Caco-2 (cell line): ENCODE measurements around the gene TNFRSF25. TPM values are rescaled to one million over a fixed set of nuclear protein-coding genes. Genes with fewer than 3 reads are reported as not detected.

Experiments used
- BruUV-seq: library from RNA; stranded (reverse); fragments of 400-500 nt; replicated peaks from 2 replicates; lab custom pipeline; 2021; lab: Mats Ljungman, UMichigan
- CTCF ChIA-PET: fragments of 300-600 bp; sonication (Branson Sonifier 250); formaldehyde crosslinking; loops from one replicate; lab custom pipeline; 2022; ENCODE audit warnings: antibody characterized with exemption; lab: Charles Lee
- POLR2A ChIA-PET: fragments of 300-600 bp; sonication (Branson Sonifier 250); formaldehyde crosslinking; loops from one replicate; lab custom pipeline; 2022; ENCODE audit warnings: antibody characterized with exemption; lab: Charles Lee
- DNase-seq, 2 experiments: peaks; one replicate each; pipeline versions ENCODE4 v3.0.0 to v3.0.0-alpha.2; 2020 to 2022
- H3K27me3 ChIP-seq: replicated peaks from 2 replicates; pipeline ENCODE4 v1.6.0; 2011; ENCODE audit warnings: low read length; ENCODE audit not compliant: control insufficient read depth, insufficient read depth
- H3K36me3 ChIP-seq: 2 replicates; pipeline ENCODE4 v1.5.1; 2011; ENCODE audit warnings: low read length; ENCODE audit not compliant: control insufficient read depth, insufficient read depth
- H3K4me1 ChIP-seq: fragments of 250-450 bp; sonication (Bioruptor Pico); 2 replicates; pipeline ENCODE4 v1.5.1; 2020; ENCODE audit warnings: mild to moderate bottlenecking
- H3K4me3 ChIP-seq: 2 replicates; pipeline ENCODE4 v1.5.1; 2011; ENCODE audit warnings: low read depth, mild to moderate bottlenecking, control low read depth, low read length
- H3K9me3 ChIP-seq: fragments of 250-450 bp; sonication (Bioruptor Pico); 2 replicates; pipeline ENCODE4 v1.5.1; 2020; ENCODE audit warnings: mild to moderate bottlenecking, moderate library complexity
- H3K27ac Mint-ChIP-seq: one replicate; pipeline ENCODE4 v1.8.0; 2022; ENCODE audit warnings: mixed read lengths; ENCODE audit not compliant: unreplicated experiment
- H3K27me3 Mint-ChIP-seq: one replicate; pipeline ENCODE4 v1.8.0; 2022; ENCODE audit warnings: mixed read lengths; ENCODE audit not compliant: insufficient read depth, unreplicated experiment
- H3K36me3 Mint-ChIP-seq: one replicate; pipeline ENCODE4 v1.8.0; 2022; ENCODE audit warnings: mild to moderate bottlenecking, mixed read lengths; ENCODE audit not compliant: insufficient read depth, unreplicated experiment
- H3K4me1 Mint-ChIP-seq: one replicate; pipeline ENCODE4 v1.8.0; 2022; ENCODE audit warnings: low read depth, mixed read lengths; ENCODE audit not compliant: unreplicated experiment
- H3K4me3 Mint-ChIP-seq: one replicate; pipeline ENCODE4 v1.8.0; 2022; ENCODE audit warnings: mild to moderate bottlenecking, moderate library complexity, mixed read lengths; ENCODE audit not compliant: unreplicated experiment
- H3K9me3 Mint-ChIP-seq: one replicate; pipeline ENCODE4 v1.8.0; 2022; ENCODE audit warnings: mixed read lengths; ENCODE audit not compliant: unreplicated experiment
- intact Hi-C: fragments of 100-400 bp; cut with micrococcal nuclease; formaldehyde crosslinking; loops from one replicate; pipeline ENCODE4 v1.10.0; 2022; ENCODE audit not compliant: unreplicated experiment
- total RNA-seq: library from RNA; stranded (reverse); gene quantifications from 2 replicates; pipeline ENCODE4 v1.2.3, GENCODE V29; 2022
- TF ChIP-seq, protein P1 (sequence below), 2 experiments: fragments of 200-600 bp in 1 of 2; IDR thresholded peaks; 1 replicate in 1 of 2; 2 replicates in 1 of 2; pipeline versions ENCODE4 v1.5.1 to v1.8.0; 2011 to 2022; ENCODE audit warnings: antibody characterized with exemption in 1 of 2, control low read depth in 1 of 2, inconsistent platforms in 1 of 2, low read depth in 1 of 2, low read length in 1 of 2, mild to moderate bottlenecking in 1 of 2, moderate library complexity in 1 of 2; ENCODE audit not compliant: insufficient read depth in 1 of 2, severe bottlenecking in 1 of 2, unreplicated experiment in 1 of 2

The TNFRSF25 gene
- total RNA-seq, 1 experiment from 2014 or later, result 16.3 TPM

- peaks cover 1% of the 10 kb centered on the region for H3K27me3 ChIP-seq
- H3K4me3 Mint-ChIP-seq, result peak within 1 kb of the TSS; percentile 69
- H3K9me3 ChIP-seq, result no peaks in the 10 kb centered on the region
- no peaks in the 10 kb centered on the region for H3K9me3 Mint-ChIP-seq
- no TSS peak for BruUV-seq
- no peak within 1 kb of the TSS for H3K27ac Mint-ChIP-seq
- TF ChIP-seq, protein P1, sequence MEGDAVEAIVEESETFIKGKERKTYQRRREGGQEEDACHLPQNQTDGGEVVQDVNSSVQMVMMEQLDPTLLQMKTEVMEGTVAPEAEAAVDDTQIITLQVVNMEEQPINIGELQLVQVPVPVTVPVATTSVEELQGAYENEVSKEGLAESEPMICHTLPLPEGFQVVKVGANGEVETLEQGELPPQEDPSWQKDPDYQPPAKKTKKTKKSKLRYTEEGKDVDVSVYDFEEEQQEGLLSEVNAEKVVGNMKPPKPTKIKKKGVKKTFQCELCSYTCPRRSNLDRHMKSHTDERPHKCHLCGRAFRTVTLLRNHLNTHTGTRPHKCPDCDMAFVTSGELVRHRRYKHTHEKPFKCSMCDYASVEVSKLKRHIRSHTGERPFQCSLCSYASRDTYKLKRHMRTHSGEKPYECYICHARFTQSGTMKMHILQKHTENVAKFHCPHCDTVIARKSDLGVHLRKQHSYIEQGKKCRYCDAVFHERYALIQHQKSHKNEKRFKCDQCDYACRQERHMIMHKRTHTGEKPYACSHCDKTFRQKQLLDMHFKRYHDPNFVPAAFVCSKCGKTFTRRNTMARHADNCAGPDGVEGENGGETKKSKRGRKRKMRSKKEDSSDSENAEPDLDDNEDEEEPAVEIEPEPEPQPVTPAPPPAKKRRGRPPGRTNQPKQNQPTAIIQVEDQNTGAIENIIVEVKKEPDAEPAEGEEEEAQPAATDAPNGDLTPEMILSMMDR (IDR thresholded peaks at IDR 0.05; ENCODE audit: insufficient read depth in 1 of 2, low read depth in 1 of 2, low read length in 1 of 2, severe bottlenecking in 1 of 2, unreplicated experiment in 1 of 2), result no peak
- peaks cover 7% of the 10 kb centered on the region for H3K27me3 Mint-ChIP-seq
- H3K36me3 ChIP-seq, result no peaks in the 10 kb centered on the region
- peak within 1 kb of the TSS; percentile 27 for H3K4me3 ChIP-seq
- H3K4me1 ChIP-seq, result peaks cover 20% of the 10 kb centered on the region
- CTCF ChIA-PET, result interaction anchor here (0.6 to 0.7 kb wide), 2 partner anchors 13 to 61 kb away, joined by 5 to 11 read pairs; no protein-coding TSS in a partner anchor
- peak in 1 of 2 experiments; percentile 27 for DNase-seq
- POLR2A ChIA-PET, result no interaction called here
- intact Hi-C loops, result no loop called here
- H3K4me1 Mint-ChIP-seq, result no peaks in the 10 kb centered on the region
- no peaks in the 10 kb centered on the region for H3K36me3 Mint-ChIP-seq
Measured at GRCh38 chr1:6424619-6425593, 41.1 kb downstream of the TNFRSF25 start, which contains the start of gene ESPN. Gene ESPN (plus strand): TSS chr1:6424776. CDS start chr1:6424956, 180 bp downstream.

GRCh38 chr1:6424000-6424565, 41.9 kb downstream of the TNFRSF25 start:
- CTCF ChIA-PET, result interaction anchor here (1.0 to 1.7 kb wide), 9 partner anchors 9 to 70 kb away, joined by 3 to 39 read pairs (median 4); partner anchors contain the start of genes ACOT7 and PLEKHG5
- H3K4me1 Mint-ChIP-seq, result no peaks in the 10 kb centered on the region
- peak overlapping the region; percentile 24 for H3K4me3 ChIP-seq
- TF ChIP-seq, protein P1 (IDR thresholded peaks at IDR 0.05; ENCODE audit: insufficient read depth in 1 of 2, low read depth in 1 of 2, low read length in 1 of 2, severe bottlenecking in 1 of 2, unreplicated experiment in 1 of 2), result no peak
- H3K36me3 ChIP-seq, result no peaks in the 10 kb centered on the region
- H3K27me3 ChIP-seq, result peaks cover 1% of the 10 kb centered on the region
- intact Hi-C loops, result loop anchor here (1.0 to 2.0 kb wide), 2 partner anchors 15 to 65 kb away; no protein-coding TSS in a partner anchor
- peak overlapping the region; percentile 69 for H3K4me3 Mint-ChIP-seq
- peaks cover 7% of the 10 kb centered on the region for H3K27me3 Mint-ChIP-seq
- no TSS peak for BruUV-seq
- peak in 1 of 2 experiments; percentile 37 for DNase-seq
- H3K27ac Mint-ChIP-seq, result no peak overlapping the region
- H3K9me3 Mint-ChIP-seq, result no peaks in the 10 kb centered on the region
- no peaks in the 10 kb centered on the region for H3K36me3 Mint-ChIP-seq
- H3K4me1 ChIP-seq, result peaks cover 21% of the 10 kb centered on the region
- H3K9me3 ChIP-seq, result no peaks in the 10 kb centered on the region
- POLR2A ChIA-PET, result no interaction called here
